GM13977 (cell line): ENCODE results near the gene PTPN14.

Experiments
- DNase-seq: peaks from one replicate; pipeline ENCODE4 v3.0.0; 2012; ENCODE audit warnings: low spot score
- in situ Hi-C: fragments of 300-500 bp; cut with MboI; formaldehyde crosslinking; loops from one replicate; pipeline ENCODE4 v1.12.0; 2022; ENCODE audit warnings: low sequenced_read_pairs, low pct_unique_long_range_greater_than_20kb, mixed read lengths, inconsistent platforms; ENCODE audit not compliant: unreplicated experiment
- TF ChIP-seq, protein P1 (sequence below): IDR thresholded peaks from 2 replicates; pipeline ENCODE4 v1.5.1; 2012; ENCODE audit warnings: mild to moderate bottlenecking, control low read depth; ENCODE audit not compliant: insufficient read depth; ENCODE audit errors: extremely low read depth, missing control alignments

The PTPN14 gene

DNA sequence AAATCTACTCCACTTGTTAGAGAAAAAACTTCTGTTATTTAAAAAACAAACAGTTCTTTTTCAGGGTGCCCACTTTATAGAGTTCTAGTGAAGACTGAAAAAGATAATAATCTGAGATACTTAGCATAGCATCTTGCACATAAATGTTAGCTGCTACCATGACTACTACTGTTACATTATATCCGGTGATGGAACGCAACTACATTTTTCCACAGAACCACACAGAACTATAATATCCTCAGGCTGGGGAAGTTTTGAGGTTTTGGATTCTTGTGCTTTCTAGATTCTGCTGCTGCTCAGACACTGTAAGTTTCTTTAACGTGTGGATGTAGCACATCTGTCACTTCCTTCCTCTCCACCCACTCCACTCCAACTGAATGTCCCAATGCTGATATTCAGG is 110.3 kb downstream of the PTPN14 start:
- TF ChIP-seq, protein P1, sequence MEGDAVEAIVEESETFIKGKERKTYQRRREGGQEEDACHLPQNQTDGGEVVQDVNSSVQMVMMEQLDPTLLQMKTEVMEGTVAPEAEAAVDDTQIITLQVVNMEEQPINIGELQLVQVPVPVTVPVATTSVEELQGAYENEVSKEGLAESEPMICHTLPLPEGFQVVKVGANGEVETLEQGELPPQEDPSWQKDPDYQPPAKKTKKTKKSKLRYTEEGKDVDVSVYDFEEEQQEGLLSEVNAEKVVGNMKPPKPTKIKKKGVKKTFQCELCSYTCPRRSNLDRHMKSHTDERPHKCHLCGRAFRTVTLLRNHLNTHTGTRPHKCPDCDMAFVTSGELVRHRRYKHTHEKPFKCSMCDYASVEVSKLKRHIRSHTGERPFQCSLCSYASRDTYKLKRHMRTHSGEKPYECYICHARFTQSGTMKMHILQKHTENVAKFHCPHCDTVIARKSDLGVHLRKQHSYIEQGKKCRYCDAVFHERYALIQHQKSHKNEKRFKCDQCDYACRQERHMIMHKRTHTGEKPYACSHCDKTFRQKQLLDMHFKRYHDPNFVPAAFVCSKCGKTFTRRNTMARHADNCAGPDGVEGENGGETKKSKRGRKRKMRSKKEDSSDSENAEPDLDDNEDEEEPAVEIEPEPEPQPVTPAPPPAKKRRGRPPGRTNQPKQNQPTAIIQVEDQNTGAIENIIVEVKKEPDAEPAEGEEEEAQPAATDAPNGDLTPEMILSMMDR, result no peak
- in situ Hi-C loops, result no loop called here
- no peak for DNase-seq

DNA sequence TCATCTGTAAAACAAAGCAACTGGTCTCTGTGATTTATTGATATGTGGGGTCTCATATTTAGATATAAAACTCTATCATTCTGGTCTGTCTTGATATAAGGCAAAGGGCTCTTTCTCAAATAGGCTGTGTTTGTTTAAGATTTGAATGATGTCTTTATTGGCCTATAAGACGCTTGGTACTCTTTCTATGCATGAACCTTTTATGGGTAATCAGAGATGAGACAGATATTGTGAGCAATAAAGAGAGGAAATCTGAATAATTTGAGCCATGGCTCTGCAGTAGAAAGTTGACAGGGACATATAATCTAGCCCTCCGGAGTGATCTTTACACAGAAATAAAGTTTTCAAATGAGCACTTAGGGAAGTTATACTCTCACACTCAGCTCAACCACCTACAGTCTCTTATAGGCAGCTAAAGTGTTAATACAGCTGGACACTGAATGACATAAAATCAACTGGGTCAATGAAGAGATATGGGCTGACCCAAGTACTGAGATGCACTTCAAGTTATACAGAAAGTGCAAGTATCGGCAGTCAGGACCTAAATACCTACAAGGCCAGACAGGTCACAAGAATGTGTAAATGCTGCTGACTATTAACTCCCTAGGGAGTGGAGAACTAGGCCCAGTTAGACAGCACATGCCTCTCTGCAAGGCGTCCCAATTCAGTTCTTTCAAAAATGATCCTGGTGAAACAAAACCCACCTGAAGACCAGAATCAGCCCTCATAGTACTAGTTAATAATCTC is 111.0 kb downstream of the PTPN14 start:
- in situ Hi-C loops, result no loop called here
- no peak for DNase-seq
- TF ChIP-seq, protein P1, result no peak

DNA sequence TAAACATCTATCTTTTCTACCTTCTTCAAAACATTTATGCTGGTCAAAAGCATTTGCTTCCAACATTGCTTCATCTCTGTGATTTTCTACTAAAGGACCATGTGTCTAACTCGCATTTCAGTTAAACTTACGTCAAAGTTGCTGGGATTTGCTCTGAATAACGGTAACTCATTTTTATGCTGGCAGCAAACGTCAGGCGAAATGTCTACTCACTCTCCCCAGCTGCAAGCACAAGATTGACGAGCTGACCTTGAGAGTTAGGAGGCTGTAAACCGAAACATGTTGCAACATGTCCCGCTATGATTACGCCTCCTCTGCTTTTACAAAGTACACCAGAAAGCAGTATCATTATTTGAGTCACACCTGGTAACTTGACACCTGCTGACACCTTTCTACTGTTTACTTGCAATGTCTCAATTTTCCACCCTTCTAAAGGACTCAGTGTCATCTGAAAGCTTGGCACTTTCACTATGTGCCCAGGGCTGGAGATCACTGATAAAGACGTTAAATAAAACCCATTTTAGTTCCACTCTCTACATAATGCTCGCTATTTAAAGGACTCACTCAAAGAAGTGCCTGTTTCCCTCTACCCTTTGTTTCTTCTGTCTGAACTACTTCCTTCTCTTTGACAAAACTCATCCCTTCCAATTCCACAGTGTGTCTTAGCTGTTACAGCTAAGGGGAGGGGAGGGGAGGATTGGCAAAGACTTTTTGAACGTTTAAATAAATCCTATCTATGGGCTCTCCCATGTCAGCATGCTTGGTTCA is 111.9 kb downstream of the PTPN14 start:
- in situ Hi-C loops, result no loop called here
- peak; percentile 59 for DNase-seq
- TF ChIP-seq, protein P1, result no peak

DNA sequence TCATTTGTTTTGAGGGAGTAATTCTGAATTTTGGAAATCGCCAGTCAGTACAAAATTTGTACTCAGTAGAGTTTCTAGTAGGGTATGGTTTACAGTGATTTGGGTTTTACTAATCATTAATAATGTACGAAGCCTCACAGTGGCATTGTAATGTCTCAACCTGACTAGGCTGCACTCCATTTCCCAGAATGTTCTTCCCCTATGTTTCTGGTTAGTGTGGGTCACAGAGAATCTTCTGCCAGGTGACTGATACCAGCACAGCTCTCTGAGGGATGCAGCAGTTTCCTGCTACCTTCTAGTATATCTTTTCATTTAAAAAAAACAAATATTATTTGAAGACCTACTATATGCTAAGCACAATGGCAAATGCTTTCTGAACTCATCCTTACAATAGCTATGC is 112.9 kb downstream of the PTPN14 start:
- no peak for DNase-seq
- in situ Hi-C loops, result no loop called here
- TF ChIP-seq, protein P1, result no peak

DNA sequence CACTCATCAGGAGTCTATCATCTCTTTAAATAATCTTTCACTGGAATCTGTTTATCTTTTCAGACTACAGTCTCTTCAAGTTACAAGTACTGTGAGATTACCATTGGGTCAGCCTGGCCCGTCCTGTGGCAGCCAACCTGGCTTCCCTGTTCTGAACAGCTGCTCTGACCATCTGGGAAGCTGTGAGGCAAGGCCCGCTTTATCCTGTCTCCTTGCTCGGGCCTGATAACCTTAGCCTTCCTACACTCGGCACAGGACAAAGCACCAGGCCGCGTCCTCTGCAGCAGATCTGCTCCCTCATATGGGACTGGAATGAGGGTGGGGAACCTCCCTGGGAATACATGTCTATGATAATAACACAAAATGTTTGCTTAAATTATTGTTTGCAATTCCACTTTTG is 113.3 kb downstream of the PTPN14 start:
- in situ Hi-C loops, result no loop called here
- DNase-seq, result no peak

DNA sequence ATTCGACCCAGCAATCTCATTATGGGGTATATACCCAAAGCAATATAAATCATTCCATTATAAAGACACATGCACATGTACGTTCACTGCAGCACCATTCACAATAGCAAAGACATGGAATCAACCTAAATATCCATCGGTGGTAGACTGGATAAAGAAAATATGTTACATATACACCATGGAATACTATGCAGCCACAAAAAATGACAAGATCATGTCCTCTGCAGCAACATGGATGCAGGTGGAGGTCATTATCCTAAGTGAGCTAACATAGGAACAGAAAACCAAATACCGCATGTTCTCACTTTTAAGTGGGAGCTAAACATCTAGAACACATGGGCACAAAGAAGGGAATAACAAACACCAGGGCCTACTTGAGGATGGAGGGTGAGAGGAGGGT is 115.5 kb downstream of the PTPN14 start:
- in situ Hi-C loops, result no loop called here

More for the DNA sequence above, 113.3 kb downstream of the PTPN14 start:
- TF ChIP-seq, protein P1, result no peak

More for the DNA sequence above, 115.5 kb downstream of the PTPN14 start:
- TF ChIP-seq, protein P1, result no peak
- DNase-seq, result no peak
